ENCODE data around the gene ATF7.
"Not testable (repeated sequence)": the region's sequence is repeated elsewhere in the genome, so short reads cannot be mapped to it uniquely, and the experiment has no call there.

The ATF7 gene

GRCh38 chr12:53622724-53623123 is 3.5 kb downstream of the ATF7 start:
- in situ Hi-C loops (cut with MboI; ENCODE audit: low sequenced_read_pairs): no loop called here
- Histone ChIP-seq H3K27me3 (ENCODE audit: low read depth) (no peaks in the 10 kb centered on the region), H3K4me1 (peaks cover 34% of the 10 kb centered on the region), H3K36me3 (replicated peaks) (no peaks in the 10 kb centered on the region), H3K4me3 (no peak overlapping the region), H3K9me3 (no peaks in the 10 kb centered on the region)
- DNase-seq (ENCODE audit: low spot score in 2 of 2): no peak

GRCh38 chr12:53618275-53618674 is 7.9 kb downstream of the ATF7 start:
- no peaks in the 10 kb centered on the region for H3K9me3 ChIP-seq
- peaks cover 14% of the 10 kb centered on the region for H3K4me1 ChIP-seq
- DNase-seq (ENCODE audit: low spot score in 2 of 2): no peak
- H3K27me3 ChIP-seq (ENCODE audit: low read depth): no peaks in the 10 kb centered on the region
- H3K4me3 ChIP-seq: no peak overlapping the region
- in situ Hi-C loops (cut with MboI; ENCODE audit: low sequenced_read_pairs): no loop called here
- H3K36me3 ChIP-seq (replicated peaks): no peaks in the 10 kb centered on the region

DNA sequence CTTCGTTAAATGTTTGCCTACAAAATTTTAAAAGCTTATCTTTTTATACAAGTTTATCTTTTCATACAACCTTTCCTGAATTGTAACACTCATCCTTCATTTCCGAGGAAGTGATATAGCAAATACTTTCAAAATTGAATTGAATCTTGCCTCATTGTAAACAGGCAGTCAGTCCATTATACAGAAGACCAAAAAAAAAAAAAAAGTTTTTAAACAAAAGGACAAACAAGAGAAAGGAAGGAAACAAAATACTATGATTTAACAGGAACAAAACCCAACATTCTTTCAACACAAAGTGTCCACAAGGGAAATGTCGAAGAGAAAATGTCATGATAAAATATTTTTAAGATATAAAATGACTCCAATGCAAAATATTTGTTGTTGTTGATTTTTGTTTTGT is 8.5 kb downstream of the ATF7 start:
- Histone ChIP-seq H3K9me3 (no peaks in the 10 kb centered on the region), H3K36me3 (replicated peaks) (no peaks in the 10 kb centered on the region), H3K4me1 (peaks cover 10% of the 10 kb centered on the region), H3K4me3 (no peak overlapping the region), H3K27me3 (ENCODE audit: low read depth) (no peaks in the 10 kb centered on the region)
- in situ Hi-C loops (cut with MboI; ENCODE audit: low sequenced_read_pairs): no loop called here
- no peak for DNase-seq (ENCODE audit: low spot score in 2 of 2)

DNA sequence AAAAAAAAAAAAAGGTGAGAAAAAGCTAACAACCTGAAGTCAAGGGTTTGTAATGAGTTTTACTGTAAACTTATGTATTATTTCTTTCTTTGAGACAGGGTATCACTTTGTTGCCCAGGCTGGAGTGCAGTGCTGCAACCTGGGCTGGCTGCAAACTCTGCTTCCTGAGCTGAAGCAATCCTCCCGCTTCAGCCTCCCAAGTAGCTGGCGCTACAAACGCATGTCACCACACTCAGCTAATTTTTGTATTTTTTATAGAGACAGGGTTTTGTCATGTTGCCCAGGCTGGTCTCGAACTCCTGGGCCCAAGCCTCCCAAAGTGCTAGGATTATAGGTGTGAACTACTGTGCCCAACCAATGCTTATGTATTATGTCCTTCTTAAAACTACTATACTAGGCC is 9.2 kb downstream of the ATF7 start:
- Histone ChIP-seq H3K36me3 (replicated peaks) (no peaks in the 10 kb centered on the region), H3K4me1 (peaks cover 10% of the 10 kb centered on the region), H3K9me3 (no peaks in the 10 kb centered on the region), H3K27me3 (ENCODE audit: low read depth) (no peaks in the 10 kb centered on the region), H3K4me3 (no peak overlapping the region)
- DNase-seq (ENCODE audit: low spot score in 2 of 2): no peak
- in situ Hi-C loops (cut with MboI; ENCODE audit: low sequenced_read_pairs): no loop called here

DNA sequence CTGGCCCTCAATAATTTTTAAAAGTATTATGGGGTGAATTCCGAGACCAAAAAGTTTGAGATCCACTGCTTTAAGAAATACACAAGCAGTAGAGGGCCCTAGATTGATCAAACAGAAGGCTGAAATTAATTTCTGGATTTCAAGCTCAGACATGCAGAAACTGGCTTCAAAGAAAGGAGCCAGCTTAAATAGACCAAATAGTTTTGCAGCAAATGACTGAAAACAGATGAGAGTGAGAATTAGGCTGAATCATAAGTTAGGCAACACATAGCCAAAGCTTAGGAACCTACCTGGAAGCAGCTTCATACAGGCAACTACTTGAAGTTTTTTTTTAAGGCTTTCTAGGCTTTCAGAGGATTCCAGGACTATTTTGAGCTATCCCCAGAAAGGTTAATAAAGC is 12.4 kb downstream of the ATF7 start:
- Histone ChIP-seq H3K27me3 (ENCODE audit: low read depth) (no peaks in the 10 kb centered on the region), H3K9me3 (no peaks in the 10 kb centered on the region), H3K4me1 (peaks cover 10% of the 10 kb centered on the region), H3K4me3 (no peak overlapping the region), H3K36me3 (replicated peaks) (no peaks in the 10 kb centered on the region)
- in situ Hi-C loops (cut with MboI; ENCODE audit: low sequenced_read_pairs): no loop called here
- no peak for DNase-seq (ENCODE audit: low spot score in 2 of 2)

GRCh38 chr12:53612978-53613377 is 13.2 kb downstream of the ATF7 start:
- Histone ChIP-seq H3K36me3 (replicated peaks) (no peaks in the 10 kb centered on the region), H3K9me3 (no peaks in the 10 kb centered on the region), H3K27me3 (ENCODE audit: low read depth) (no peaks in the 10 kb centered on the region), H3K4me1 (peaks cover 7% of the 10 kb centered on the region; the same call in 1 of the 2 replicates), H3K4me3 (no peak overlapping the region)
- in situ Hi-C loops (cut with MboI; ENCODE audit: low sequenced_read_pairs): no loop called here
- DNase-seq (ENCODE audit: low spot score in 2 of 2): no peak

DNA sequence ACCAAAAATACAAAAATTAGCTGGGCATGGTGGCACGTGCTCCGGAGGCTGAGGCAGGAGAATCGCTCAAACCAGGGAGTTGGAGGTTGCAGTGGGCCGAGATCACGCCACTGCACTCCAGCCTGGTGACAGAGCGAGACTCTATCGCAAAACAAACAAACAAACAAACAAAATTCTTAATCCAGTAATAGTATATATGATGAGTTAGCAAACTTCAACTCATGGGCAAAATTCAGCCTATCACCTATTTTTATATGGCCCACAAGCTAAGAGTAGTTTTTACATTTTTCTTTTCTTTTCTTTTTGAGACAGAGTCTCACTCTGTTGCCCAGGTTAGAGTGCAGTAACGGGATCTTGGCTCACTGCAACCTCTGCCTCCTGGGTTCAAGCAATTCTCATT is 14.9 kb downstream of the ATF7 start:
- DNase-seq (ENCODE audit: low spot score in 2 of 2): no peak
- no peaks in the 10 kb centered on the region for H3K27me3 ChIP-seq (ENCODE audit: low read depth)
- no peak overlapping the region for H3K4me3 ChIP-seq
- H3K4me1 ChIP-seq: peaks cover 5% of the 10 kb centered on the region; the same call in 1 of the 2 replicates
- no peaks in the 10 kb centered on the region for H3K9me3 ChIP-seq
- no peaks in the 10 kb centered on the region for H3K36me3 ChIP-seq (replicated peaks)
- in situ Hi-C loops (cut with MboI; ENCODE audit: low sequenced_read_pairs): no loop called here

DNA sequence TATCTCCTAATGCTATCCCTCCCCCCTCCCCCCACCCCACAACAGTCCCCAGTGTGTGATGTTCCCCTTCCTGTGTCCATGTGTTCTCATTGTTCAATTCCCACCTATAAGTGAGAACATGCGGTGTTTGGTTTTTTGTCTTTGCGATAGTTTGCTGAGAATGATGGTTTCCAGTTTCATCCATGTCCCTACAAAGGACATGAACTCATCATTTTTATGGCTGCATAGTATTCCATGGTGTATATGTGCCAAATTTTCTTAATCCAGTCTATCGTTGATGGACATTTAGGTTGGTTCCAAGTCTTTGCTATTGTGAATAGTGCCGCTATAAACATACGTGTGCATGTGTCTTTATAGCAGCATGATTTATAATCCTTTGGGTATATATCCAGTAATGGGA is 19.5 kb downstream of the ATF7 start:
- H3K27me3 ChIP-seq (ENCODE audit: low read depth); H3K9me3 ChIP-seq; in situ Hi-C loops (cut with MboI; ENCODE audit: low sequenced_read_pairs); H3K4me1 ChIP-seq; DNase-seq (ENCODE audit: low spot score in 2 of 2); H3K4me3 ChIP-seq; H3K36me3 ChIP-seq (replicated peaks): not testable (repeated sequence)

- Histone ChIP-seq H3K4me1 (peaks cover 5% of the 10 kb centered on the region; the same call in 1 of the 2 replicates), H3K9me3 (no peaks in the 10 kb centered on the region), H3K36me3 (replicated peaks) (no peaks in the 10 kb centered on the region), H3K4me3 (no peak overlapping the region), H3K27me3 (ENCODE audit: low read depth) (no peaks in the 10 kb centered on the region)
- no peak for DNase-seq (ENCODE audit: low spot score in 2 of 2)
- in situ Hi-C loops (cut with MboI; ENCODE audit: low sequenced_read_pairs): no loop called here
Observed at GRCh38 chr12:53604581-53604980, 21.6 kb downstream of the ATF7 start.

DNA sequence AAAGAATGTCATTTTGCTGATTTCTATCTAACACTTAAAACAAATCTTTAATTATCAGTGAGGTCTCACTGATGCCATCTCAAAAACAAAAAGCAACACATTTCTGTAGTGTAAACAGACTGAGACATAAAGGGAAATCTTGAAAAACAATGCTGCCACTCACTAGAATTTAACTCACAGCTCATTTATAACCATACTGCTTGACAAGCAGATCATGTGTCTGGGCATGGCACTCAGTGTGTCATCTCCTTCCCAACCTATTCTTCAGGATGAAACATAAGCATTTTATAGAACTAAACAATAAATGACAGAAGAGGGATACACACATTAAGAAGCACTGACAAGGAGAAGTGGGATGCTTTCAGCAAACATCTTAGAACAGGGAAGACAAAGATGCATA is 22.4 kb downstream of the ATF7 start:
- H3K9me3 ChIP-seq: no peaks in the 10 kb centered on the region
- no peak for DNase-seq (ENCODE audit: low spot score in 2 of 2)
- no peaks in the 10 kb centered on the region for H3K36me3 ChIP-seq (replicated peaks)
- no peaks in the 10 kb centered on the region for H3K27me3 ChIP-seq (ENCODE audit: low read depth)
- H3K4me1 ChIP-seq: peaks cover 5% of the 10 kb centered on the region; the same call in 1 of the 2 replicates
- in situ Hi-C loops (cut with MboI; ENCODE audit: low sequenced_read_pairs): no loop called here
- H3K4me3 ChIP-seq: no peak overlapping the region

DNA sequence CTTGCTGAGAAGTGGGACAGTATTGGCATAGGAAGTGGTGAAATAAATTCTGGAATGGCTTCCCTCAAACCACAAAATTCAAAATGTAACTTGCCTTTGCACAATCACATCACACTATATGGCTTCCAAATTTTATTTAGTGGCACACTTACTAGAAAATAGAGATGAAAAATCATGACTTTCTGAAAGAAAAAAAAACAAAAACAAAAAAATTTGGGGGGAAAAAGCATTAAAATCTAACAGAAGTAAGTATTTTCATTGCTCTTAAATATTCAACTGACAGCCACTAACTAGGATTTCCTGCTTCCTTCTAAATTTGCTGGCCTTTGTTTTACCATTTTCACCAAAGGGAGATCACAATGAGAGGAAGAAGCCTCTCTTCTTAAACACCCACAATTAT is 23.0 kb downstream of the ATF7 start:
- Histone ChIP-seq H3K4me3 (no peak overlapping the region), H3K27me3 (ENCODE audit: low read depth) (no peaks in the 10 kb centered on the region), H3K36me3 (replicated peaks) (no peaks in the 10 kb centered on the region), H3K9me3 (no peaks in the 10 kb centered on the region), H3K4me1 (peaks cover under 1% of the 10 kb centered on the region; the same call in 1 of the 2 replicates)
- DNase-seq (ENCODE audit: low spot score in 2 of 2): no peak
- in situ Hi-C loops (cut with MboI; ENCODE audit: low sequenced_read_pairs): no loop called here

- in situ Hi-C loops (cut with MboI; ENCODE audit: low sequenced_read_pairs): no loop called here
Observed at GRCh38 chr12:53602176-53602864, 23.9 kb downstream of the ATF7 start.

GRCh38 chr12:53601296-53601847 is 24.8 kb downstream of the ATF7 start:
- Histone ChIP-seq H3K9me3 (no peaks in the 10 kb centered on the region), H3K27me3 (ENCODE audit: low read depth) (no peaks in the 10 kb centered on the region), H3K36me3 (replicated peaks) (no peaks in the 10 kb centered on the region), H3K4me3 (no peak overlapping the region), H3K4me1 (no peaks in the 10 kb centered on the region)
- DNase-seq (ENCODE audit: low spot score in 2 of 2): no peak
- in situ Hi-C loops (cut with MboI; ENCODE audit: low sequenced_read_pairs): no loop called here

More at GRCh38 chr12:53602176-53602864, 23.9 kb downstream of the ATF7 start:
- H3K9me3 ChIP-seq: no peaks in the 10 kb centered on the region
- no peaks in the 10 kb centered on the region for H3K36me3 ChIP-seq (replicated peaks)
- no peak for DNase-seq (ENCODE audit: low spot score in 2 of 2)
- no peaks in the 10 kb centered on the region for H3K27me3 ChIP-seq (ENCODE audit: low read depth)
- H3K4me1 ChIP-seq: no peaks in the 10 kb centered on the region
- no peak overlapping the region for H3K4me3 ChIP-seq

- Histone ChIP-seq H3K4me3 (no peak overlapping the region), H3K36me3 (replicated peaks) (no peaks in the 10 kb centered on the region)
- in situ Hi-C loops (cut with MboI; ENCODE audit: low sequenced_read_pairs): no loop called here
Observed at GRCh38 chr12:53600490-53601295, 25.5 kb downstream of the ATF7 start.

More at GRCh38 chr12:53600490-53601295, 25.5 kb downstream of the ATF7 start:
- DNase-seq (ENCODE audit: low spot score in 2 of 2): no peak
- Histone ChIP-seq H3K4me1 (no peaks in the 10 kb centered on the region), H3K27me3 (ENCODE audit: low read depth) (no peaks in the 10 kb centered on the region), H3K9me3 (no peaks in the 10 kb centered on the region)
